ENCODE data around the gene B3GALT4. TPM values are rescaled to one million over a fixed set of nuclear protein-coding genes. Genes with fewer than 3 reads are reported as not detected.

The B3GALT4 gene
- total and polyA plus RNA-seq, 2 of the 13 experiments (the other 11 are each of a cell fraction or from before 2014, with no cell fraction given) = 0.04 to 0.27 TPM

DNA sequence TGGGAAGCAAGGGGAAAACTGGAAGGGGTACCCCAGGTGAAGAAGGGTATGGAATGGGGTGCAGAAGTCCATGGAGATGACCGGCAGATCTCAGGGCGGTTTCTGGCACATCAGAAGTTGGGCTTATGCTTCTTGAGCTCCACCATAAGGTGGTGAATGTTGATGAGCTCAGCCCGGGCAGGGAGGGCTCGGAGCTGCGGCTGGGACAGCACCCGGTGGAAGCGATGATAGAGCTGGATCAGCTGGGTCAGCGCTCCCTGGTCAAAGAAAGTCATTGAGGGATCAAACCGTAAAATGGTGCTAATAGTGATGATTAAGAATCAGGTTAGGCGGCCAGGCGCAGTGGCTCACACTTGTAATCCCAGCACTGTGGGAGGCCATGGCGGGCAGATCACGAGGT is 26.2 kb upstream of the B3GALT4 start (continued):
- TF ChIP-seq, protein P1, sequence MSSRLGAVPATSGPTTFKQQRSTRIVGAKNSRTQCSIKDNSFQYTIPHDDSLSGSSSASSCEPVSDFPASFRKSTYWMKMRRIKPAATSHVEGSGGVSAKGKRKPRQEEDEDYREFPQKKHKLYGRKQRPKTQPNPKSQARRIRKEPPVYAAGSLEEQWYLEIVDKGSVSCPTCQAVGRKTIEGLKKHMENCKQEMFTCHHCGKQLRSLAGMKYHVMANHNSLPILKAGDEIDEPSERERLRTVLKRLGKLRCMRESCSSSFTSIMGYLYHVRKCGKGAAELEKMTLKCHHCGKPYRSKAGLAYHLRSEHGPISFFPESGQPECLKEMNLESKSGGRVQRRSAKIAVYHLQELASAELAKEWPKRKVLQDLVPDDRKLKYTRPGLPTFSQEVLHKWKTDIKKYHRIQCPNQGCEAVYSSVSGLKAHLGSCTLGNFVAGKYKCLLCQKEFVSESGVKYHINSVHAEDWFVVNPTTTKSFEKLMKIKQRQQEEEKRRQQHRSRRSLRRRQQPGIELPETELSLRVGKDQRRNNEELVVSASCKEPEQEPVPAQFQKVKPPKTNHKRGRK (CRISPR knock-in tag; IDR thresholded peaks at IDR 0.05) = no peak
- TF ChIP-seq U2AF2 (IDR thresholded peaks at IDR 0.05; ENCODE audit: low read depth, low read length) = no peak
- no peak for TF ChIP-seq HDAC1 (CRISPR knock-in tag; IDR thresholded peaks at IDR 0.05)
- TF ChIP-seq IRF2 (CRISPR knock-in tag; IDR thresholded peaks at IDR 0.05) = no peak

DNA sequence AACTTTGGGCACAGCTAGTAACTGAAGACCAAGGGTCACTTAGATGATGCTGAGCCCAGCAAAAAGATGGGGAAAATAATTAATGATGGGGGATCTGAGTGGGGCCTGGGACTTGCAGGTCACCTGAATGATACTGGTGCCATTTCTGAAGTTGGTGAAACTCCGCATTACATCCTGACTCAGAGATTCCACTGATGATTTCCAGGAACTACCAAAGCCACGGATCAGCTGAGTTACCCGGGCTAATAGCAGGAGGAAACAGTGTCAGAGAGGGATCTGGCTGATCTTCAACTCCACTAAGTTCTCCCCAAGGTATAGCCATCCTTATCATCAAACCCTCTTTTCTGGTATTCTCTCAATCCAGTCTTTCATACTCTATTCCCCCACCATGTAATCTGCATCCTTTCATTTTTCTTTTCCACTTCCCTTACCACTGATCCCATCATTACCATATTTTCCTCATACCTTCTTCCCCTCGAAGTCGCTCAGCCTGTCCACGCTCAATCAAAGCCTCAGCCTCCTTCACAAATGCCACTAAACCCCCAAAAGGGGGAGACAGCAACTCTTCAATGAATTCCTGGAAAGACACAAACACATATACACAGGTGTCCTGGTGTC is 25.4 kb upstream of the B3GALT4 start:
- Histone ChIP-seq H3K4me2 (ENCODE audit: low read depth, low read length) (no peak overlapping the region), H2AFZ (ENCODE audit: low read length) (no peak overlapping the region), H3K79me2 (ENCODE audit: insufficient read depth, low read length) (no peaks in the 10 kb centered on the region), H3K27ac (ENCODE audit: extremely low read length, insufficient read depth, low read length) (no peak overlapping the region), H3K27me3 (ENCODE audit: control insufficient read depth in 1 of 2, insufficient read depth in 2 of 2, low read length in 2 of 2) (no peaks in the 10 kb centered on the region; a peak in 1 of 5 replicates), H4K20me1 (ENCODE audit: insufficient read depth, low read length) (no peaks in the 10 kb centered on the region), H3K9me3 (ENCODE audit: low read length) (no peaks in the 10 kb centered on the region), H3K4me1 (ENCODE audit: insufficient read depth, low read length) (peaks cover 37% of the 10 kb centered on the region), H3K4me3 (replicated peaks in 1 of 3; ENCODE audit: insufficient read depth in 1 of 3, low read depth in 2 of 3, low read length in 3 of 3) (no peak overlapping the region), H3K9ac (ENCODE audit: insufficient read depth, low read depth, low read length) (no peak overlapping the region), H3K36me3 (replicated peaks in 1 of 2; ENCODE audit: control insufficient read depth in 1 of 2, insufficient read depth in 2 of 2, low read length in 2 of 2) (peaks cover 0 to 5% of the 10 kb centered on the region in 2 experiments; a peak in 4 of 5 replicates)
- BruUV-seq (replicated peaks) = no TSS peak
- TF ChIP-seq NKX3-1 (CRISPR knock-in tag; IDR thresholded peaks at IDR 0.05) (no peak), RBFOX2 (IDR thresholded peaks at IDR 0.05; ENCODE audit: low read depth, low read length) (0 out of 2 replicates have a peak, but pooled peaks have one; percentile 30), ZNF367 (CRISPR knock-in tag; IDR thresholded peaks at IDR 0.05; ENCODE audit: borderline replicate concordance) (no peak), BCL6 (CRISPR knock-in tag; IDR thresholded peaks at IDR 0.05) (peak; percentile 54), FOXA1 (IDR thresholded peaks at IDR 0.05) (no peak), FOXA1 (CRISPR knock-in tag; IDR thresholded peaks at IDR 0.05) (no peak)
- POLR2A ChIA-PET = interaction anchor here (0.6 to 5.1 kb wide), 6 partner anchors 10 to 280 kb away, joined by 3 to 94 read pairs (median 30); partner anchors contain the start of genes HSD17B8, RING1, RPS18 and VPS52
- in situ Hi-C loops (cut with HindIII; ENCODE audit: extremely low pct_ligation_motif_present, low pct_unique_long_range_greater_than_20kb) (no loop called here), intact Hi-C loops (cut with micrococcal nuclease; ENCODE audit: unreplicated experiment) (no loop called here)
- FAIRE-seq = no peak
- 97% methylated on average over 5 of the region's 6 CpGs for WGBS (ENCODE audit: low lambda C conversion rate)
- CTCF ChIA-PET (ENCODE audit: low intra/inter-chr PET ratio, low total read pairs) = no interaction called here
- ATAC-seq = no peak
- DNase-seq (ENCODE audit: low spot score) = no peak
